NT2/D1 (cell line): ENCODE results near the gene VSIG10L2.

Experiments used
- SUZ12 ChIP-seq: IDR thresholded peaks from 2 replicates; pipeline ENCODE4 v1.6.1; 2011; ENCODE audit not compliant: insufficient read length, insufficient read depth; ENCODE audit errors: extremely low read depth
- ZNF274 ChIP-seq: IDR thresholded peaks from 2 replicates; pipeline ENCODE4 v1.6.1; 2011; ENCODE audit warnings: mild to moderate bottlenecking, low read depth, low read length

DNA sequence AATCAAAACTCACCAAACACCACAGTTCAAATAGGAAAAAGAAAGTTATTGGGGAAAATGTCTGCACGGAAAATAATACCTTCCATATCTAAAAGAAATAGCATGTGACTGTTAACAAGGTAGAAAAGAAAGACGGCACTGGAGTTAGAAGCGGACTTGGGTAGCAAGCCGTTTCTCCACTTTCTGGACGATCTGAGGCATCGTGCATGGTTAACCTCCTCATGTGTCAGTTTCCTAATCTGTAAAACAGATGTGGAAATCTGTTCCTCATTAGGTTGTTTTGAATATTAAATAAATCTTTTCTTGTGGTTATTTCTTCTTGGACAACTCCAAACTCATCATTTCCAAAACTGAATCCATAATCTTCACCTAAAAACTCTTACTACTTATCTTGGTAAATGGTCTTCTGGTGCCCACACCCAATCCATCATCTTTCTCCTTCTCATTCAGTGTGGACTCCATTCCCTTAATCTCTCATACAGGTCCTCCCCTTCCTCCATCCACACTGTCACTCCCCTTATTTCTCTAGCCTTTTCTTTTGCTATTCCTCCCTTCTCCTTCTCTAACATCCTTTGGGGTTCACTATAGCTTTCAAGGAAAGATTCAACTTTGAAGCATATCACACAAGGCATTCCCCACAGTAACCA is 53.5 kb downstream of the VSIG10L2 start:
- TF ChIP-seq SUZ12 (no peak), ZNF274 (no peak)
